ENCODE measurements around the gene MYO3B. TPM values are rescaled to one million over a fixed set of nuclear protein-coding genes. Genes with fewer than 3 reads are reported as not detected.

MYO3B gene
- polyA plus RNA-seq, 1 of the 3 experiments (the other 2 are of a cell fraction), result not detected

GRCh38 chr2:170291474-170291873 is 113.5 kb downstream of the MYO3B start:
- ChIA-PET CTCF (interaction anchor here (0.9 kb wide), 1 partner anchor 8 kb away, joined by 4 read pairs; no protein-coding TSS in a partner anchor), POLR2A (no interaction called here)
- Histone ChIP-seq H3K27me3 (ENCODE audit: insufficient read depth) (no peaks in the 10 kb centered on the region), H3K27ac (ENCODE audit: low read depth in 2 of 2, low read length in 1 of 2) (no peak overlapping the region), H4K20me1 (ENCODE audit: insufficient read depth) (no peaks in the 10 kb centered on the region), H3K79me2 (ENCODE audit: insufficient read depth) (no peaks in the 10 kb centered on the region), H3K4me3 (ENCODE audit: low read depth in 2 of 2, low read length in 1 of 2) (no peak overlapping the region), H3F3A (replicated peaks; ENCODE audit: insufficient read depth) (no peaks in the 10 kb centered on the region), H3K9me2 (no peaks in the 10 kb centered on the region), H3K36me3 (replicated peaks in 1 of 2; ENCODE audit: control insufficient read depth in 1 of 2, insufficient read depth in 2 of 2, low read length in 1 of 2) (no peaks in the 10 kb centered on the region), H3K9ac (no peak overlapping the region), H3K9me3 (no peaks in the 10 kb centered on the region), H3K4me2 (no peak overlapping the region), H2AFZ (ENCODE audit: low read depth) (no peak overlapping the region), H3K4me1 (ENCODE audit: control insufficient read depth in 1 of 2, insufficient read depth in 2 of 2, low read depth in 1 of 2, low read length in 1 of 2) (no peaks in the 10 kb centered on the region)
- DNase-seq, result no peak
- no peak for TF ChIP-seq RAD21 (IDR thresholded peaks at IDR 0.05; ENCODE audit: low read length)
- TF ChIP-seq GABPA (IDR thresholded peaks at IDR 0.05; ENCODE audit: low read depth), result no peak
- no peak for TF ChIP-seq RXRA (IDR thresholded peaks at IDR 0.05; ENCODE audit: borderline replicate concordance, low read depth)
- TF ChIP-seq, protein P1, sequence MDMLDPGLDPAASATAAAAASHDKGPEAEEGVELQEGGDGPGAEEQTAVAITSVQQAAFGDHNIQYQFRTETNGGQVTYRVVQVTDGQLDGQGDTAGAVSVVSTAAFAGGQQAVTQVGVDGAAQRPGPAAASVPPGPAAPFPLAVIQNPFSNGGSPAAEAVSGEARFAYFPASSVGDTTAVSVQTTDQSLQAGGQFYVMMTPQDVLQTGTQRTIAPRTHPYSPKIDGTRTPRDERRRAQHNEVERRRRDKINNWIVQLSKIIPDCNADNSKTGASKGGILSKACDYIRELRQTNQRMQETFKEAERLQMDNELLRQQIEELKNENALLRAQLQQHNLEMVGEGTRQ (IDR thresholded peaks at IDR 0.05; ENCODE audit: borderline replicate concordance, low read depth, low read length), result no peak
- no peak for TF ChIP-seq NFIC (IDR thresholded peaks at IDR 0.05; ENCODE audit: borderline replicate concordance)
- no peak for TF ChIP-seq EZH2phosphoT487 (IDR thresholded peaks at IDR 0.05; ENCODE audit: borderline replicate concordance, low read depth)
- TF ChIP-seq JUND (IDR thresholded peaks at IDR 0.05), result no peak
- TF ChIP-seq, protein P2, sequence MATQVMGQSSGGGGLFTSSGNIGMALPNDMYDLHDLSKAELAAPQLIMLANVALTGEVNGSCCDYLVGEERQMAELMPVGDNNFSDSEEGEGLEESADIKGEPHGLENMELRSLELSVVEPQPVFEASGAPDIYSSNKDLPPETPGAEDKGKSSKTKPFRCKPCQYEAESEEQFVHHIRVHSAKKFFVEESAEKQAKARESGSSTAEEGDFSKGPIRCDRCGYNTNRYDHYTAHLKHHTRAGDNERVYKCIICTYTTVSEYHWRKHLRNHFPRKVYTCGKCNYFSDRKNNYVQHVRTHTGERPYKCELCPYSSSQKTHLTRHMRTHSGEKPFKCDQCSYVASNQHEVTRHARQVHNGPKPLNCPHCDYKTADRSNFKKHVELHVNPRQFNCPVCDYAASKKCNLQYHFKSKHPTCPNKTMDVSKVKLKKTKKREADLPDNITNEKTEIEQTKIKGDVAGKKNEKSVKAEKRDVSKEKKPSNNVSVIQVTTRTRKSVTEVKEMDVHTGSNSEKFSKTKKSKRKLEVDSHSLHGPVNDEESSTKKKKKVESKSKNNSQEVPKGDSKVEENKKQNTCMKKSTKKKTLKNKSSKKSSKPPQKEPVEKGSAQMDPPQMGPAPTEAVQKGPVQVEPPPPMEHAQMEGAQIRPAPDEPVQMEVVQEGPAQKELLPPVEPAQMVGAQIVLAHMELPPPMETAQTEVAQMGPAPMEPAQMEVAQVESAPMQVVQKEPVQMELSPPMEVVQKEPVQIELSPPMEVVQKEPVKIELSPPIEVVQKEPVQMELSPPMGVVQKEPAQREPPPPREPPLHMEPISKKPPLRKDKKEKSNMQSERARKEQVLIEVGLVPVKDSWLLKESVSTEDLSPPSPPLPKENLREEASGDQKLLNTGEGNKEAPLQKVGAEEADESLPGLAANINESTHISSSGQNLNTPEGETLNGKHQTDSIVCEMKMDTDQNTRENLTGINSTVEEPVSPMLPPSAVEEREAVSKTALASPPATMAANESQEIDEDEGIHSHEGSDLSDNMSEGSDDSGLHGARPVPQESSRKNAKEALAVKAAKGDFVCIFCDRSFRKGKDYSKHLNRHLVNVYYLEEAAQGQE (IDR thresholded peaks at IDR 0.05; ENCODE audit: low read depth, low read length), result no peak
- no peak for TF ChIP-seq TEAD4 (IDR thresholded peaks at IDR 0.05; ENCODE audit: borderline replicate concordance, insufficient read depth)
- TF ChIP-seq IRF3 (IDR thresholded peaks at IDR 0.05; ENCODE audit: low read depth, low read length), result no peak
- no peak for TF ChIP-seq MAX (IDR thresholded peaks at IDR 0.05; ENCODE audit: low read depth)
- no peak for TF ChIP-seq SMC3 (IDR thresholded peaks at IDR 0.05; ENCODE audit: low read depth, low read length)
- no peak for TF ChIP-seq YY1 (IDR thresholded peaks at IDR 0.05; ENCODE audit: low read depth)
- no peak for TF ChIP-seq RCOR1 (IDR thresholded peaks at IDR 0.05; ENCODE audit: low read length)
- no peak for TF ChIP-seq SIN3A (IDR thresholded peaks at IDR 0.05; ENCODE audit: borderline replicate concordance, low read depth, low read length)
- no peak for TF ChIP-seq EP300 (IDR thresholded peaks at IDR 0.05; ENCODE audit: borderline replicate concordance in 1 of 2, low read depth in 1 of 2, low read length in 1 of 2)
- TF ChIP-seq TAF1 (IDR thresholded peaks at IDR 0.05; ENCODE audit: borderline replicate concordance, low read depth, low read length), result no peak
- no peak for TF ChIP-seq FOXM1 (IDR thresholded peaks at IDR 0.05; ENCODE audit: low read depth)
- TF ChIP-seq, protein P3, sequence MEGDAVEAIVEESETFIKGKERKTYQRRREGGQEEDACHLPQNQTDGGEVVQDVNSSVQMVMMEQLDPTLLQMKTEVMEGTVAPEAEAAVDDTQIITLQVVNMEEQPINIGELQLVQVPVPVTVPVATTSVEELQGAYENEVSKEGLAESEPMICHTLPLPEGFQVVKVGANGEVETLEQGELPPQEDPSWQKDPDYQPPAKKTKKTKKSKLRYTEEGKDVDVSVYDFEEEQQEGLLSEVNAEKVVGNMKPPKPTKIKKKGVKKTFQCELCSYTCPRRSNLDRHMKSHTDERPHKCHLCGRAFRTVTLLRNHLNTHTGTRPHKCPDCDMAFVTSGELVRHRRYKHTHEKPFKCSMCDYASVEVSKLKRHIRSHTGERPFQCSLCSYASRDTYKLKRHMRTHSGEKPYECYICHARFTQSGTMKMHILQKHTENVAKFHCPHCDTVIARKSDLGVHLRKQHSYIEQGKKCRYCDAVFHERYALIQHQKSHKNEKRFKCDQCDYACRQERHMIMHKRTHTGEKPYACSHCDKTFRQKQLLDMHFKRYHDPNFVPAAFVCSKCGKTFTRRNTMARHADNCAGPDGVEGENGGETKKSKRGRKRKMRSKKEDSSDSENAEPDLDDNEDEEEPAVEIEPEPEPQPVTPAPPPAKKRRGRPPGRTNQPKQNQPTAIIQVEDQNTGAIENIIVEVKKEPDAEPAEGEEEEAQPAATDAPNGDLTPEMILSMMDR (IDR thresholded peaks at IDR 0.05), result no peak
- 10% methylated on average over 1 of the region's 1 CpG for WGBS (ENCODE audit: low lambda C conversion rate)

Data from SK-N-SH (cell line).